OCI-LY1 (cell line): Measurements from ENCODE around the gene IFI27L1.

Source experiments
- H2AFZ ChIP-seq: fragments of 200-600 bp; sonication (generic), shearing (Covaris generic); 2 replicates; pipeline ENCODE4 v1.6.0; 2014; ENCODE audit warnings: antibody characterized with exemption, mild to moderate bottlenecking, low read length
- H3F3A ChIP-seq: fragments of 200-600 bp; sonication (generic), shearing (Covaris generic); 2 replicates; pipeline ENCODE4 v1.6.0; 2014; ENCODE audit warnings: mild to moderate bottlenecking, antibody characterized with exemption, low read length, moderate library complexity; ENCODE audit not compliant: insufficient read depth
- H3K27ac ChIP-seq: fragments of 200-600 bp; sonication (generic); 2 replicates; pipeline ENCODE4 v1.5.1; 2014; ENCODE audit warnings: low read length, mixed run types, mild to moderate bottlenecking, low read depth; ENCODE audit not compliant: poor library complexity, severe bottlenecking
- H3K27me3 ChIP-seq: fragments of 200-600 bp; sonication (generic); 2 replicates; pipeline ENCODE4 v1.6.0; 2014; ENCODE audit warnings: antibody characterized with exemption, mild to moderate bottlenecking, low read length, moderate library complexity; ENCODE audit not compliant: insufficient read depth
- H3K36me3 ChIP-seq: fragments of 200-600 bp; sonication (generic); 2 replicates; pipeline ENCODE4 v1.6.1; 2014; ENCODE audit warnings: mild to moderate bottlenecking, antibody characterized with exemption, low read length, moderate library complexity, mixed read lengths; ENCODE audit not compliant: insufficient read depth
- H3K4me1 ChIP-seq: fragments of 200-600 bp; sonication (generic); 2 replicates; pipeline ENCODE4 v1.5.1; 2014; ENCODE audit warnings: mild to moderate bottlenecking, low read length, moderate library complexity; ENCODE audit not compliant: insufficient read depth, severe bottlenecking
- H3K4me2 ChIP-seq: fragments of 200-600 bp; sonication (generic), shearing (Covaris generic); 2 replicates; pipeline ENCODE4 v1.6.1; 2014; ENCODE audit warnings: low read length
- H3K4me3 ChIP-seq: fragments of 200-600 bp; sonication (generic); 2 replicates; pipeline ENCODE4 v1.5.1; 2014; ENCODE audit warnings: low read length, low read depth, mild to moderate bottlenecking, mixed read lengths; ENCODE audit not compliant: poor library complexity, severe bottlenecking
- H3K79me2 ChIP-seq: fragments of 200-600 bp; shearing (Covaris generic); 2 replicates; pipeline ENCODE4 v1.6.1; 2016; ENCODE audit warnings: mixed run types, low read length, mixed read lengths; ENCODE audit not compliant: insufficient read depth
- H3K9ac ChIP-seq: fragments of 200-600 bp; sonication (generic), shearing (Covaris generic); 2 replicates; pipeline ENCODE4 v1.6.1; 2014; ENCODE audit warnings: mild to moderate bottlenecking, low read length, mixed read lengths
- H3K9me2 ChIP-seq: fragments of 200-600 bp; sonication (generic), shearing (Covaris generic); 2 replicates; pipeline ENCODE4 v1.6.1; 2014; ENCODE audit warnings: low read depth, mild to moderate bottlenecking, low read length, mixed read lengths
- H3K9me3 ChIP-seq: fragments of 200-600 bp; shearing (Covaris generic); 2 replicates; pipeline ENCODE4 v1.6.1; 2014; ENCODE audit warnings: low read length, mixed read lengths
- H4K20me1 ChIP-seq: fragments of 200-600 bp; sonication (generic), shearing (Covaris generic); 2 replicates; pipeline ENCODE4 v1.6.0; 2016; ENCODE audit warnings: mild to moderate bottlenecking, low read length; ENCODE audit not compliant: insufficient read depth
- CTCF ChIP-seq: fragments of 200-600 bp; sonication (generic), shearing (Covaris generic); IDR thresholded peaks from 2 replicates; pipeline ENCODE4 v1.5.1; 2017; ENCODE audit warnings: mild to moderate bottlenecking, antibody characterized with exemption, low read length, moderate library complexity, mixed read lengths
- EZH2 ChIP-seq: fragments of 200-600 bp; sonication (generic), shearing (Covaris generic); IDR thresholded peaks from 2 replicates; pipeline ENCODE4 v1.8.0; 2017; ENCODE audit warnings: borderline replicate concordance, mixed run types, mild to moderate bottlenecking, antibody characterized with exemption, low read length, moderate library complexity, mixed read lengths

The IFI27L1 gene

GRCh38 chr14:94125659-94126418 lies 44.7 kb downstream of the IFI27L1 start:
- no peak for TF ChIP-seq EZH2
- no peak for TF ChIP-seq CTCF

GRCh38 chr14:94126419-94126677 lies 45.2 kb downstream of the IFI27L1 start:
- Histone ChIP-seq H3K36me3 (no peaks in the 10 kb centered on the region), H3K9me2 (no peaks in the 10 kb centered on the region), H3K27ac (no peak overlapping the region), H3K79me2 (no peaks in the 10 kb centered on the region), H3K9ac (no peak overlapping the region), H3K4me1 (peaks cover 13% of the 10 kb centered on the region), H2AFZ (no peak overlapping the region), H3K4me2 (no peak overlapping the region), H4K20me1 (no peaks in the 10 kb centered on the region), H3F3A (no peaks in the 10 kb centered on the region), H3K4me3 (no peak overlapping the region), H3K27me3 (peaks cover 3% of the 10 kb centered on the region; the same call in 1 of the 2 replicates), H3K9me3 (no peaks in the 10 kb centered on the region)
- TF ChIP-seq EZH2 (no peak), CTCF (no peak)

More at GRCh38 chr14:94125659-94126418, 44.7 kb downstream of the IFI27L1 start:
- Histone ChIP-seq H3K27ac (no peak overlapping the region), H3K79me2 (no peaks in the 10 kb centered on the region), H3K27me3 (peaks cover 3% of the 10 kb centered on the region; the same call in 1 of the 2 replicates), H3K9me3 (no peaks in the 10 kb centered on the region), H4K20me1 (no peaks in the 10 kb centered on the region), H3K36me3 (no peaks in the 10 kb centered on the region), H2AFZ (no peak overlapping the region), H3F3A (no peaks in the 10 kb centered on the region), H3K9me2 (no peaks in the 10 kb centered on the region), H3K4me3 (no peak overlapping the region), H3K4me1 (peaks cover 13% of the 10 kb centered on the region), H3K9ac (no peak overlapping the region), H3K4me2 (no peak overlapping the region)

- H3K9ac ChIP-seq: no peak overlapping the region
- no peak overlapping the region for H2AFZ ChIP-seq
- H3K79me2 ChIP-seq: no peaks in the 10 kb centered on the region
- no peak overlapping the region for H3K4me2 ChIP-seq
- peaks cover 13% of the 10 kb centered on the region for H3K4me1 ChIP-seq
- H3K27ac ChIP-seq: no peak overlapping the region
- H3K9me3 ChIP-seq: no peaks in the 10 kb centered on the region
- no peak overlapping the region for H3K4me3 ChIP-seq
- H3F3A ChIP-seq: no peaks in the 10 kb centered on the region
- no peaks in the 10 kb centered on the region for H3K36me3 ChIP-seq
- no peak for TF ChIP-seq CTCF
- no peaks in the 10 kb centered on the region for H3K9me2 ChIP-seq
- 0 out of 2 replicates have a peak, but pooled peaks cover 3% of the 10 kb centered on the region for H3K27me3 ChIP-seq
- no peaks in the 10 kb centered on the region for H4K20me1 ChIP-seq
Measured at GRCh38 chr14:94126800-94127199, 45.7 kb downstream of the IFI27L1 start.
